Liver (tissue), 9 donors: ENCODE measurements around the gene HNF4A. TPM values are rescaled to one million over a fixed set of nuclear protein-coding genes. Genes with fewer than 3 reads are reported as not detected.

Source experiments
- DNase-seq: peaks from one replicate; pipeline ENCODE4 v3.0.0-alpha.2; 2017; ENCODE audit warnings: low spot score
- H3K27ac ChIP-seq, 2 donors: one replicate each; pipeline ENCODE4 v1.7.0; 2013; ENCODE audit warnings: inconsistent platforms in 2 of 2, low read length in 2 of 2, control low read depth in 1 of 2, low read depth in 1 of 2, mild to moderate bottlenecking in 1 of 2
- H3K27me3 ChIP-seq, 4 donors: one replicate each; pipeline versions ENCODE4 v1.6.1 to v1.7.0; 2013; ENCODE audit warnings: low read length in 3 of 4, inconsistent platforms in 1 of 4, mild to moderate bottlenecking in 1 of 4, moderate library complexity in 1 of 4; ENCODE audit not compliant: control insufficient read depth in 4 of 4, insufficient read depth in 4 of 4
- H3K36me3 ChIP-seq, 4 donors: one replicate each; pipeline versions ENCODE4 v1.6.1 to v1.7.0; 2013; ENCODE audit warnings: low read length in 3 of 4, mild to moderate bottlenecking in 3 of 4, low read depth in 1 of 4, moderate library complexity in 1 of 4; ENCODE audit not compliant: control insufficient read depth in 4 of 4, insufficient read depth in 3 of 4
- H3K4me1 ChIP-seq, 4 donors: one replicate each; pipeline versions ENCODE4 v1.6.1 to v1.7.0; 2013; ENCODE audit warnings: low read length in 3 of 4, mild to moderate bottlenecking in 3 of 4, moderate library complexity in 1 of 4; ENCODE audit not compliant: control insufficient read depth in 4 of 4, insufficient read depth in 4 of 4
- H3K4me3 ChIP-seq, 3 donors: one replicate each; pipeline versions ENCODE4 v1.6.1 to v1.7.0; 2013; ENCODE audit warnings: low read length in 3 of 3, control low read depth in 1 of 3, low read depth in 1 of 3, mild to moderate bottlenecking in 1 of 3
- H3K9ac ChIP-seq, 2 donors: one replicate each; pipeline ENCODE4 v1.7.0; 2013; ENCODE audit warnings: low read length in 2 of 2, mild to moderate bottlenecking in 2 of 2, moderate library complexity in 2 of 2, control low read depth in 1 of 2, low read depth in 1 of 2
- H3K9me3 ChIP-seq, 4 donors: one replicate each; pipeline versions ENCODE4 v1.6.1 to v1.7.0; 2013; ENCODE audit warnings: low read length in 3 of 4; ENCODE audit not compliant: control insufficient read depth in 4 of 4
- ATF3 ChIP-seq: IDR thresholded peaks from 2 replicates; pipeline ENCODE4 v1.6.1; 2016; ENCODE audit warnings: antibody characterized with exemption
- CTCF ChIP-seq: fragments of 150-350 bp; IDR thresholded peaks from 2 replicates; pipeline ENCODE4 v1.5.1; 2017; ENCODE audit warnings: improper control_type of control experiment, low read depth, low read length; ENCODE audit not compliant: missing input control
- EGR1 ChIP-seq, 2 donors: IDR thresholded peaks; 2 replicates each; pipeline ENCODE4 v1.6.1; 2016 to 2018; ENCODE audit warnings: antibody characterized with exemption in 2 of 2, low read depth in 2 of 2
- FOXA1 ChIP-seq: IDR thresholded peaks from 2 replicates; pipeline ENCODE4 v1.6.1; 2016; ENCODE audit warnings: antibody characterized with exemption
- GABPA ChIP-seq, 2 donors: IDR thresholded peaks in 1 of 2; conservative IDR thresholded peaks in 1 of 2; 2 replicates each; pipeline ENCODE4 v1.6.1; 2016; ENCODE audit warnings: antibody characterized with exemption in 2 of 2, mild to moderate bottlenecking in 1 of 2, moderate library complexity in 1 of 2
- HNF4G ChIP-seq: IDR thresholded peaks from 2 replicates; pipeline ENCODE4 v1.6.1; 2016; ENCODE audit warnings: antibody characterized with exemption
- JUND ChIP-seq, 2 donors: IDR thresholded peaks; 2 replicates each; pipeline ENCODE4 v1.6.1; 2016; ENCODE audit warnings: antibody characterized with exemption in 2 of 2
- NR2F2 ChIP-seq: IDR thresholded peaks from 2 replicates; pipeline ENCODE4 v1.6.1; 2016; ENCODE audit warnings: antibody characterized with exemption
- RAD21 ChIP-seq, 2 donors: IDR thresholded peaks; 2 replicates each; pipeline ENCODE4 v1.6.1; 2016; ENCODE audit warnings: antibody characterized with exemption in 2 of 2, mild to moderate bottlenecking in 2 of 2
- REST ChIP-seq: IDR thresholded peaks from 2 replicates; pipeline ENCODE4 v1.6.1; 2016; ENCODE audit warnings: antibody characterized with exemption, mild to moderate bottlenecking
- SP1 ChIP-seq: IDR thresholded peaks from 2 replicates; pipeline ENCODE4 v1.6.1; 2018; ENCODE audit warnings: antibody characterized with exemption, mild to moderate bottlenecking
- ZBTB33 ChIP-seq: IDR thresholded peaks from 2 replicates; pipeline ENCODE4 v1.6.1; 2016; ENCODE audit warnings: antibody characterized with exemption
- WGBS: extraction: QIAGEN DNeasy Blood & Tissue Kit; methylation state at CpG from one replicate; pipeline ENCODE4 v1.1.7; 2013; 5-methylcytosine and 5-hydroxymethylcytosine counted together
- polyA plus RNA-seq, 2 donors: library from polyadenylated mRNA; stranded (reverse) in 1 of 2; unstranded in 1 of 2; fragments of 200-250 nt in 1 of 2; fragments of >200 nt in 1 of 2; fragmentation: Nextera tagmentation in 1 of 2; extraction: Ambion mirVana in 1 of 2; gene quantifications; one replicate each; pipeline versions ENCODE4 v1.2.1 to v1.2.3, GENCODE V29; 2013 to 2015
- total RNA-seq, 2 donors: library from RNA; depleted of rRNA; stranded (reverse); fragments of >200 nt; gene quantifications; one replicate each; pipeline ENCODE4 v1.2.3, GENCODE V29; 2014
- donor health status: healthy.
- donor health status: healthy.
- donor health status: healthy.
- donor health status: healthy.
- donor health status: healthy.

HNF4A gene
- total and polyA plus RNA-seq, 4 donors = 51.7 to 171 (median 86.0) TPM

GRCh38 chr20:44477151-44477550, 121.7 kb downstream of the HNF4A start:
- H3K9ac ChIP-seq = peak overlapping the region in 1 of 2 donors; percentile 89
- peaks cover 0 to 58% (median 47%) of the 10 kb centered on the region in 4 donors for H3K4me1 ChIP-seq

GRCh38 chr20:44478206-44478605, 122.7 kb downstream of the HNF4A start:
- H3K36me3 ChIP-seq = peaks cover 0 to 2% (median under 1%) of the 10 kb centered on the region in 4 donors
- H3K4me3 ChIP-seq = no peak overlapping the region
- H3K9me3 ChIP-seq = no peaks in the 10 kb centered on the region
- H3K27me3 ChIP-seq = no peaks in the 10 kb centered on the region
- TF ChIP-seq REST (no peak), HNF4G (no peak), RAD21 (IDR thresholded peaks at IDR 0.05) (no peak), FOXA1 (no peak)
- H3K4me1 ChIP-seq = peaks cover 0 to 60% (median 51%) of the 10 kb centered on the region in 4 donors
- no peak overlapping the region for H3K9ac ChIP-seq
- WGBS = 65% methylated on average over 6 of the region's 6 CpGs
- peak; percentile 54 for DNase-seq
- peak overlapping the region in 1 of 2 donors; percentile 28 for H3K27ac ChIP-seq

More at GRCh38 chr20:44477151-44477550, 121.7 kb downstream of the HNF4A start:
- DNase-seq = no peak
- Histone ChIP-seq H3K36me3 (no peaks in the 10 kb centered on the region), H3K27ac (peak overlapping the region in 1 of 2 donors; percentile 68), H3K27me3 (no peaks in the 10 kb centered on the region), H3K9me3 (no peaks in the 10 kb centered on the region), H3K4me3 (peak overlapping the region in 2 of 3 donors; percentile 71 to 94)
- no peak for TF ChIP-seq ZBTB33
- TF ChIP-seq HNF4G = no peak
- TF ChIP-seq CTCF = no peak
- TF ChIP-seq FOXA1 = no peak
- 90% methylated on average over 3 of the region's 3 CpGs for WGBS

- WGBS = 30% methylated on average over 5 of the region's 5 CpGs
- H3K9me3 ChIP-seq = no peaks in the 10 kb centered on the region
- no peaks in the 10 kb centered on the region for H3K27me3 ChIP-seq
- no peak for DNase-seq
- H3K27ac ChIP-seq = peak overlapping the region; percentile 21 to 49
- peak overlapping the region in 1 of 2 donors; percentile 48 for H3K9ac ChIP-seq
- peaks cover 1 to 10% (median 7%) of the 10 kb centered on the region in 4 donors for H3K36me3 ChIP-seq
- H3K4me1 ChIP-seq = peaks cover 0 to 63% (median 56%) of the 10 kb centered on the region in 4 donors
- H3K4me3 ChIP-seq = peak overlapping the region; percentile 1 to 35 (median 12)
- TF ChIP-seq GABPA (IDR thresholded peaks at IDR 0.05 in 1 of 2, conservative IDR thresholded peaks at IDR 0.05 in 1 of 2) (peak in 1 of 2 donors; percentile 18), ATF3 (peak; percentile 47), CTCF (no peak), HNF4G (peak; percentile 41), EGR1 (IDR thresholded peaks at IDR 0.05; ENCODE audit: low read depth in 2 of 2) (no peak), RAD21 (IDR thresholded peaks at IDR 0.05) (peak in 1 of 2 donors; percentile 40), JUND (IDR thresholded peaks at IDR 0.05) (peak in 1 of 2 donors; percentile 62), SP1 (peak; percentile 80), NR2F2 (peak; percentile 57), REST (peak; percentile 27)
Observed at GRCh38 chr20:44479643-44480042, 124.1 kb downstream of the HNF4A start.
